SH-SY5Y (cell line): ENCODE measurements around the gene PLK5.

Experiments
- GATA2 ChIP-seq: IDR thresholded peaks from 2 replicates; pipeline ENCODE4 v1.6.1; 2011; ENCODE audit warnings: mild to moderate bottlenecking, low read depth, low read length
- GATA3 ChIP-seq: IDR thresholded peaks from 2 replicates; pipeline ENCODE4 v1.6.1; 2011; ENCODE audit warnings: low read depth, mild to moderate bottlenecking, low read length, moderate library complexity

DNA sequence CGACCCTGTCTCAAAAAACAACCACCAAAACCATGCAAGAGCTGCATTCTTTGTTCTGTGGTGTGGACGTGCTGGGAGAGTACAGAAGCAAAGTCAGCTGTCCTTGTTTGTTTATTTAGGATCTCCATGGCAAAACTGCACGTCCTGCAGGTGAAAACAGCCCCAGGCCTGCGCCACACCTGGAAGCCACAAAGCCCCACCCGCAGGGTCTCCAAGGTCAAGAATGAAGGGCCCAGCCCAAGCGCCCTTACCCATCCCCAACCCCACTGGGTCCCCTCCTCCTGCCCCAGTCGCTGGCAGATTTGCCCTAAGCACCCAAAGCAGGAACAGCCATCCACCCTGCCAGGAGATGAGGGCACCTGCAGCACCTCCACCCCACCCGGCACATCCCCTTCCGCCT is 58.3 kb downstream of the PLK5 start:
- no peak for TF ChIP-seq GATA2
- TF ChIP-seq GATA3, result no peak
